GM21786 (cell line): ENCODE results near the gene STXBP1.

ENCODE experiments used
- ATAC-seq: cut with Tn5 transposase; IDR thresholded peaks from one replicate; pipeline ENCODE4 v1.9.1; 2021; ENCODE audit not compliant: unreplicated experiment

STXBP1 gene

GRCh38 chr9:127689329-127690000 is 77.4 kb downstream of the STXBP1 start:
- no peak for ATAC-seq

GRCh38 chr9:127690735-127691134 is 78.7 kb downstream of the STXBP1 start:
- no peak for ATAC-seq

GRCh38 chr9:127692071-127692470 is 80.0 kb downstream of the STXBP1 start:
- no peak for ATAC-seq

GRCh38 chr9:127693143-127693542 is 81.1 kb downstream of the STXBP1 start:
- no peak for ATAC-seq

- no peak for ATAC-seq
Measured at GRCh38 chr9:127693697-127694096, 81.6 kb downstream of the STXBP1 start.

GRCh38 chr9:127694890-127695720 is 83.0 kb downstream of the STXBP1 start:
- no peak for ATAC-seq

GRCh38 chr9:127697575-127697974 is 85.5 kb downstream of the STXBP1 start:
- ATAC-seq, result no peak

GRCh38 chr9:127698386-127698785 is 86.3 kb downstream of the STXBP1 start:
- no peak for ATAC-seq

GRCh38 chr9:127698985-127699670 is 87.1 kb downstream of the STXBP1 start:
- peak; percentile 82 for ATAC-seq

- ATAC-seq, result no peak
Measured at GRCh38 chr9:127700140-127700539, 88.1 kb downstream of the STXBP1 start.

- ATAC-seq, result no peak
Measured at GRCh38 chr9:127700594-127701255, 88.6 kb downstream of the STXBP1 start.

GRCh38 chr9:127703289-127703946 is 91.3 kb downstream of the STXBP1 start:
- ATAC-seq, result no peak

- no peak for ATAC-seq
Measured at GRCh38 chr9:127705577-127706379, 93.7 kb downstream of the STXBP1 start.

GRCh38 chr9:127706836-127707241 is 94.8 kb downstream of the STXBP1 start, which contains the start of gene CFAP157:
TSS of gene CFAP157 (plus strand) at chr9:127706988. CDS start at chr9:127707032, 44 bp downstream.
- no peak for ATAC-seq

- ATAC-seq, result no peak
Measured at GRCh38 chr9:127707766-127708165, 95.7 kb downstream of the STXBP1 start.

GRCh38 chr9:127708952-127709587 is 97.0 kb downstream of the STXBP1 start:
- ATAC-seq, result no peak

GRCh38 chr9:127710204-127710783 is 98.2 kb downstream of the STXBP1 start:
- ATAC-seq, result no peak

- ATAC-seq, result no peak
Measured at GRCh38 chr9:127711226-127711701, 99.2 kb downstream of the STXBP1 start.

- no peak for ATAC-seq
Measured at GRCh38 chr9:127711831-127712274, 99.8 kb downstream of the STXBP1 start.
